ENCODE measurements around the gene SLC44A2.
"Not testable (repeated sequence)": the region's sequence is repeated elsewhere in the genome, so short reads cannot be mapped to it uniquely, and the experiment has no call there.

DNA sequence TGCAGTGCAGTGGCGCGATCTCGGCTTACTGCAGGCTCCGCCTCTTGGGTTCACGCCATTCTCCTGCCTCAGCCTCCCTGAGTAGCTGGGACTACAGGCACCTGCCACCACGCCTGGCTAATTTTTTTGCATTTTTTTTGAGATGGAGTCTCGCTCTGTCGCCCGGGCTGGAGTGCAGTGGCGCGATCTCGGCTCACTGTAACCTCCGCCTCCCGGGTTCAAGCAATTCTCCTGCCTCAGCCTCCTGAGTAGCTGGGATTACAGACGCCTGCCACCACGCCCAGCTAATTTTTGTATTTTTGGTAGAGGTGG is 37.9 kb downstream of the SLC44A2 start:
- not testable (repeated sequence) for TF ChIP-seq POLR2AphosphoS5 (IDR thresholded peaks at IDR 0.05; ENCODE audit: low read depth); CTCF (conservative IDR thresholded peaks at IDR 0.05; ENCODE audit: low read depth in 2 of 2); EZH2 (IDR thresholded peaks at IDR 0.05; ENCODE audit: low read depth, unreplicated experiment)
- TF ChIP-seq, protein P1, sequence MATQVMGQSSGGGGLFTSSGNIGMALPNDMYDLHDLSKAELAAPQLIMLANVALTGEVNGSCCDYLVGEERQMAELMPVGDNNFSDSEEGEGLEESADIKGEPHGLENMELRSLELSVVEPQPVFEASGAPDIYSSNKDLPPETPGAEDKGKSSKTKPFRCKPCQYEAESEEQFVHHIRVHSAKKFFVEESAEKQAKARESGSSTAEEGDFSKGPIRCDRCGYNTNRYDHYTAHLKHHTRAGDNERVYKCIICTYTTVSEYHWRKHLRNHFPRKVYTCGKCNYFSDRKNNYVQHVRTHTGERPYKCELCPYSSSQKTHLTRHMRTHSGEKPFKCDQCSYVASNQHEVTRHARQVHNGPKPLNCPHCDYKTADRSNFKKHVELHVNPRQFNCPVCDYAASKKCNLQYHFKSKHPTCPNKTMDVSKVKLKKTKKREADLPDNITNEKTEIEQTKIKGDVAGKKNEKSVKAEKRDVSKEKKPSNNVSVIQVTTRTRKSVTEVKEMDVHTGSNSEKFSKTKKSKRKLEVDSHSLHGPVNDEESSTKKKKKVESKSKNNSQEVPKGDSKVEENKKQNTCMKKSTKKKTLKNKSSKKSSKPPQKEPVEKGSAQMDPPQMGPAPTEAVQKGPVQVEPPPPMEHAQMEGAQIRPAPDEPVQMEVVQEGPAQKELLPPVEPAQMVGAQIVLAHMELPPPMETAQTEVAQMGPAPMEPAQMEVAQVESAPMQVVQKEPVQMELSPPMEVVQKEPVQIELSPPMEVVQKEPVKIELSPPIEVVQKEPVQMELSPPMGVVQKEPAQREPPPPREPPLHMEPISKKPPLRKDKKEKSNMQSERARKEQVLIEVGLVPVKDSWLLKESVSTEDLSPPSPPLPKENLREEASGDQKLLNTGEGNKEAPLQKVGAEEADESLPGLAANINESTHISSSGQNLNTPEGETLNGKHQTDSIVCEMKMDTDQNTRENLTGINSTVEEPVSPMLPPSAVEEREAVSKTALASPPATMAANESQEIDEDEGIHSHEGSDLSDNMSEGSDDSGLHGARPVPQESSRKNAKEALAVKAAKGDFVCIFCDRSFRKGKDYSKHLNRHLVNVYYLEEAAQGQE (IDR thresholded peaks at IDR 0.05; ENCODE audit: unreplicated experiment) = not testable (repeated sequence)
